ENCODE data around the gene FRMD8. TPM values are rescaled to one million over a fixed set of nuclear protein-coding genes. Genes with fewer than 3 reads are reported as not detected.

FRMD8 gene
- total and polyA plus RNA-seq, 9 of the 15 experiments (the other 6 are each of a cell fraction or from before 2014, with no cell fraction given) = 4.5 to 54.5 (median 15.8) TPM

DNA sequence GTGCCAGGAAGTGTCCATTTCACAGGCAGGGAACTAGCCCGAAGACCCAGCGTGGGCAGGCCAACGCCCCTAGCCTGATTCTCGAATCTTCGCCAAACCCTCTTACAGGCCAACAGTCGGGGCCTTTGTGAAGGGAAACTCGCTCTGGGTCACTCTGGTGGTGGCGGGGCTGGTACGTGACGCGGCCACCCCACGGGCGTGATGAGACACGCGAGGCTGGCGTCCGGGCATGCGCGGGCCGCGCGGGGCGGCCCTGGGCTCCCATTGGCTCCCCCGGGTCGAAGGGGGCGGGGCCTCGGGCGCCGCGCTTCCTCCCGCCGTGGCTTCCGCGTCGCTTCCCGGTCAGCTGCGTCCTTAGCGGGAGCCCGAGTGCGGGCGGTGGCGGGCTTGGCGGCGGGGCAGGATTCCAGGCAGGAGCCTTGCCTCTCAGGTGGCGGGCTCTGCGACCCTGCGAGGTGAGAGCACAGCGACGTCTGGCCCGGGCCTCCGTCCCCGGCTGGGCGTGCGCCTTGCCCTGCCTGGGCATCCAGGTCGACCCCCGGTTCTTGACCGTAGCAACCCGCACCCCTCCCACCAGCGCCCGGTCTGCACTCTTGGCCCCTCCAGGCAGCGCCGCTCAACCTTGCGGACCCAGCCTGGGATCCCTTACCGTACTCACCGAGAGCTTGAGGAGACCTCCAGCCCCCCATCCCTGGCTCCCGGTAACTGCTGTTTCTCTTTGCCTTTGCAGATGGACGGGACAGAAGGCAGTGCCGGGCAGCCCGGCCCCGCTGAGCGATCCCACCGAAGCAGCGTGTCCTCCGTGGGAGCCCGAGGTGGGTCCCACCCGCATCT is at the start of gene FRMD8 (continued):
- TF ChIP-seq NR2C1 (IDR thresholded peaks at IDR 0.05) (no peak), NR2C1 (tag; IDR thresholded peaks at IDR 0.05) (no peak), TOE1 (IDR thresholded peaks at IDR 0.05; ENCODE audit: borderline replicate concordance) (no peak), TOE1 (CRISPR knock-in tag; IDR thresholded peaks at IDR 0.05; ENCODE audit: borderline replicate concordance, low read depth) (0 out of 2 replicates have a peak, but pooled peaks have one; percentile 11), BACH1 (tag; IDR thresholded peaks at IDR 0.05) (no peak), GABPA (tag; conservative IDR thresholded peaks at IDR 0.05; ENCODE audit: low read depth) (peak; percentile 57), SIX5 (IDR thresholded peaks at IDR 0.05; ENCODE audit: borderline replicate concordance in 1 of 2, insufficient read depth in 1 of 2, low read depth in 1 of 2, low read length in 2 of 2) (no peak), ETS2 (tag; IDR thresholded peaks at IDR 0.05; ENCODE audit: borderline replicate concordance, poor library complexity, severe bottlenecking) (no peak), HINFP (tag; conservative IDR thresholded peaks at IDR 0.05; ENCODE audit: low read depth) (no peak)
- TF ChIP-seq, protein P1, sequence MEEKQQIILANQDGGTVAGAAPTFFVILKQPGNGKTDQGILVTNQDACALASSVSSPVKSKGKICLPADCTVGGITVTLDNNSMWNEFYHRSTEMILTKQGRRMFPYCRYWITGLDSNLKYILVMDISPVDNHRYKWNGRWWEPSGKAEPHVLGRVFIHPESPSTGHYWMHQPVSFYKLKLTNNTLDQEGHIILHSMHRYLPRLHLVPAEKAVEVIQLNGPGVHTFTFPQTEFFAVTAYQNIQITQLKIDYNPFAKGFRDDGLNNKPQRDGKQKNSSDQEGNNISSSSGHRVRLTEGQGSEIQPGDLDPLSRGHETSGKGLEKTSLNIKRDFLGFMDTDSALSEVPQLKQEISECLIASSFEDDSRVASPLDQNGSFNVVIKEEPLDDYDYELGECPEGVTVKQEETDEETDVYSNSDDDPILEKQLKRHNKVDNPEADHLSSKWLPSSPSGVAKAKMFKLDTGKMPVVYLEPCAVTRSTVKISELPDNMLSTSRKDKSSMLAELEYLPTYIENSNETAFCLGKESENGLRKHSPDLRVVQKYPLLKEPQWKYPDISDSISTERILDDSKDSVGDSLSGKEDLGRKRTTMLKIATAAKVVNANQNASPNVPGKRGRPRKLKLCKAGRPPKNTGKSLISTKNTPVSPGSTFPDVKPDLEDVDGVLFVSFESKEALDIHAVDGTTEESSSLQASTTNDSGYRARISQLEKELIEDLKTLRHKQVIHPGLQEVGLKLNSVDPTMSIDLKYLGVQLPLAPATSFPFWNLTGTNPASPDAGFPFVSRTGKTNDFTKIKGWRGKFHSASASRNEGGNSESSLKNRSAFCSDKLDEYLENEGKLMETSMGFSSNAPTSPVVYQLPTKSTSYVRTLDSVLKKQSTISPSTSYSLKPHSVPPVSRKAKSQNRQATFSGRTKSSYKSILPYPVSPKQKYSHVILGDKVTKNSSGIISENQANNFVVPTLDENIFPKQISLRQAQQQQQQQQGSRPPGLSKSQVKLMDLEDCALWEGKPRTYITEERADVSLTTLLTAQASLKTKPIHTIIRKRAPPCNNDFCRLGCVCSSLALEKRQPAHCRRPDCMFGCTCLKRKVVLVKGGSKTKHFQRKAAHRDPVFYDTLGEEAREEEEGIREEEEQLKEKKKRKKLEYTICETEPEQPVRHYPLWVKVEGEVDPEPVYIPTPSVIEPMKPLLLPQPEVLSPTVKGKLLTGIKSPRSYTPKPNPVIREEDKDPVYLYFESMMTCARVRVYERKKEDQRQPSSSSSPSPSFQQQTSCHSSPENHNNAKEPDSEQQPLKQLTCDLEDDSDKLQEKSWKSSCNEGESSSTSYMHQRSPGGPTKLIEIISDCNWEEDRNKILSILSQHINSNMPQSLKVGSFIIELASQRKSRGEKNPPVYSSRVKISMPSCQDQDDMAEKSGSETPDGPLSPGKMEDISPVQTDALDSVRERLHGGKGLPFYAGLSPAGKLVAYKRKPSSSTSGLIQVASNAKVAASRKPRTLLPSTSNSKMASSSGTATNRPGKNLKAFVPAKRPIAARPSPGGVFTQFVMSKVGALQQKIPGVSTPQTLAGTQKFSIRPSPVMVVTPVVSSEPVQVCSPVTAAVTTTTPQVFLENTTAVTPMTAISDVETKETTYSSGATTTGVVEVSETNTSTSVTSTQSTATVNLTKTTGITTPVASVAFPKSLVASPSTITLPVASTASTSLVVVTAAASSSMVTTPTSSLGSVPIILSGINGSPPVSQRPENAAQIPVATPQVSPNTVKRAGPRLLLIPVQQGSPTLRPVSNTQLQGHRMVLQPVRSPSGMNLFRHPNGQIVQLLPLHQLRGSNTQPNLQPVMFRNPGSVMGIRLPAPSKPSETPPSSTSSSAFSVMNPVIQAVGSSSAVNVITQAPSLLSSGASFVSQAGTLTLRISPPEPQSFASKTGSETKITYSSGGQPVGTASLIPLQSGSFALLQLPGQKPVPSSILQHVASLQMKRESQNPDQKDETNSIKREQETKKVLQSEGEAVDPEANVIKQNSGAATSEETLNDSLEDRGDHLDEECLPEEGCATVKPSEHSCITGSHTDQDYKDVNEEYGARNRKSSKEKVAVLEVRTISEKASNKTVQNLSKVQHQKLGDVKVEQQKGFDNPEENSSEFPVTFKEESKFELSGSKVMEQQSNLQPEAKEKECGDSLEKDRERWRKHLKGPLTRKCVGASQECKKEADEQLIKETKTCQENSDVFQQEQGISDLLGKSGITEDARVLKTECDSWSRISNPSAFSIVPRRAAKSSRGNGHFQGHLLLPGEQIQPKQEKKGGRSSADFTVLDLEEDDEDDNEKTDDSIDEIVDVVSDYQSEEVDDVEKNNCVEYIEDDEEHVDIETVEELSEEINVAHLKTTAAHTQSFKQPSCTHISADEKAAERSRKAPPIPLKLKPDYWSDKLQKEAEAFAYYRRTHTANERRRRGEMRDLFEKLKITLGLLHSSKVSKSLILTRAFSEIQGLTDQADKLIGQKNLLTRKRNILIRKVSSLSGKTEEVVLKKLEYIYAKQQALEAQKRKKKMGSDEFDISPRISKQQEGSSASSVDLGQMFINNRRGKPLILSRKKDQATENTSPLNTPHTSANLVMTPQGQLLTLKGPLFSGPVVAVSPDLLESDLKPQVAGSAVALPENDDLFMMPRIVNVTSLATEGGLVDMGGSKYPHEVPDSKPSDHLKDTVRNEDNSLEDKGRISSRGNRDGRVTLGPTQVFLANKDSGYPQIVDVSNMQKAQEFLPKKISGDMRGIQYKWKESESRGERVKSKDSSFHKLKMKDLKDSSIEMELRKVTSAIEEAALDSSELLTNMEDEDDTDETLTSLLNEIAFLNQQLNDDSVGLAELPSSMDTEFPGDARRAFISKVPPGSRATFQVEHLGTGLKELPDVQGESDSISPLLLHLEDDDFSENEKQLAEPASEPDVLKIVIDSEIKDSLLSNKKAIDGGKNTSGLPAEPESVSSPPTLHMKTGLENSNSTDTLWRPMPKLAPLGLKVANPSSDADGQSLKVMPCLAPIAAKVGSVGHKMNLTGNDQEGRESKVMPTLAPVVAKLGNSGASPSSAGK (IDR thresholded peaks at IDR 0.05) = peak; percentile 98

Measured in K562 (cell line).